HL-60/S4 treated with retinoic acid at 250 ng/mL for 4 days and 3 days (cell line): ENCODE measurements around the gene SLC25A21.

Source experiments
- in situ Hi-C: fragments of 300-500 bp; cut with MboI; formaldehyde crosslinking; loops from 2 replicates; pipeline ENCODE4 v1.7.0; 2022; ENCODE audit warnings: low sequenced_read_pairs

SLC25A21 gene

DNA sequence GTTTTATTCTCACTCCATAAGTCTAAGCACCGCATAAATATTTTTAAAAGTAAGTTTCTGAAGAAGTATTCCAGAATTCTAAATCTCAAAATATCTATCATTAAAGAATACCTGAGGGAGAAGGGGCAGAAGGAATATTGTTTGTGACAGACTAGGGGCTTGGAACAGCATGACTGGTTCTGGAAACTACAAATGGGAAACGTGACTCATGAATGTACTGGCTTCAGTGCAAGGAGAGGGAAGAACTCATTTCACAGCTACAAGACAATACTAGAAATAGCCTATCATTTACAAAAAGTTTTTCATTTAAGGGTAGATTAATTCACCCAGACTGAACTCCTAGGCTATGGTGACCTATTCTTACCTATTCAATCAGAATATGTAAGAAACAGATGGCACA, 121.3 kb downstream of the SLC25A21 start:
- in situ Hi-C loops, result no loop called here

GRCh38 chr14:37048666-37049071, 123.7 kb downstream of the SLC25A21 start:
- in situ Hi-C loops, result no loop called here

GRCh38 chr14:37047996-37048395, 124.4 kb downstream of the SLC25A21 start:
- in situ Hi-C loops, result no loop called here

DNA sequence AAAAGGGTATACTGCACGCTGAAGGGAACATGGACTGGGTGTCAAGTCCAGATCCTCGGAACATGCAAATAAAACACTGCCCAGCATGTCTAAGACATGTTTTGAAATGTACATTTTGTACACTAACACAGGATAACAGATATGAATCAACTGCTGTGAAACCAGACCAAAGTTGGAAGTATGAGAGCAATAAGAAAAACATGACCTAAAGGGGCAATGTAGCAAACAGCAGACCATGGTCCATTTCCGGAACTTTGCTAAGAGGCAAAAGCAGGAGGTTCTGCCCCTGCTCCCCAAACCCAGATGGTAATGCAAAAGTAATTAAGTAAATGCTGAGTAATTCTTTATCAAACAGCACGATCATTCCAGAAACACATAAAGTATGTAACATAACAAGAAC, 125.2 kb downstream of the SLC25A21 start:
- in situ Hi-C loops, result no loop called here

- in situ Hi-C loops, result no loop called here
These were observed 125.6 kb downstream of the SLC25A21 start for GRCh38 chr14:37046815-37047214.

- in situ Hi-C loops, result no loop called here
These were observed 126.9 kb downstream of the SLC25A21 start for GRCh38 chr14:37045340-37046061.

GRCh38 chr14:37037636-37038387, 134.6 kb downstream of the SLC25A21 start:
- in situ Hi-C loops, result no loop called here

GRCh38 chr14:37036669-37037341, 135.6 kb downstream of the SLC25A21 start:
- in situ Hi-C loops, result no loop called here

GRCh38 chr14:37035401-37035800, 137.0 kb downstream of the SLC25A21 start:
- in situ Hi-C loops, result no loop called here

DNA sequence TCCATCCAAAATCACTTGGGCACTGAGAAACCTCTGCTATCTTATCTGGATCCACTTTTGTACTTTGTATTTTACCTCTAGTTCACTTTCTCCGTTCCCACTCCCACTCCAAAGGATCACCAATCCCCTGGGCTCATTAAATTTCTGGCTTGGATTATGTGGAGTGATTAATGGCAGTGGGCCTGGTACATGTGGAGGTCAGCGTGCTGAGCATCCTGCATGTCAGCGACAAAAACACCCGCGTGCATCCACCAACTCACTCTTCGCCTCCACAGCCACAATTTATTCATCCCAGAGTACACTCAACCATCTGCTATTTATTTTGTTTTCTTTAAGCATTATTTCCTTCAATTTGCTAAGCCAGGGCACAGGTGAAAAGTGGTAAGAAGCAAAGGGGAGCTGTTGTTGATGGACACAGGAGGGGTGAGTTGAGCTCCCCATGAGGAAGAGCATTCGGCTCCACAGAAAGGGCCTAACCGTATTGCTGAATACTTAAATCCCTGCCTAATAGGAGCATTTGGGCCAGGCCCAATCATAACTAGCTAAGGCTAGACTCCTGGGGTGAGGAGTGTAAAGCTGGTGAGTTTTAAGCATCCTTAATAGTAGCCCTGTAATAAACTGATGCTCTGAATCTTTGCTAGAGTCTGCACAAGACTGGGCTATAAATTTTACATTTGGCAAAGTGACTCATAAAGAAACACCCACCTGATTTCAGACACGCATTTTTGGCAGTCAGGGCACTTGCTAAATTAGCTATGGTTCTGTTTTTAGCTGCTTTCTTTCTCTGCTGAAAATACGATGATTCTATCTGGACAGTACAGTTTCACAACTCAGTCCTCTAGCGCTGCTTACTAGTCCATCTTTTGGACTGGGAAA, 137.8 kb downstream of the SLC25A21 start:
- in situ Hi-C loops, result no loop called here

DNA sequence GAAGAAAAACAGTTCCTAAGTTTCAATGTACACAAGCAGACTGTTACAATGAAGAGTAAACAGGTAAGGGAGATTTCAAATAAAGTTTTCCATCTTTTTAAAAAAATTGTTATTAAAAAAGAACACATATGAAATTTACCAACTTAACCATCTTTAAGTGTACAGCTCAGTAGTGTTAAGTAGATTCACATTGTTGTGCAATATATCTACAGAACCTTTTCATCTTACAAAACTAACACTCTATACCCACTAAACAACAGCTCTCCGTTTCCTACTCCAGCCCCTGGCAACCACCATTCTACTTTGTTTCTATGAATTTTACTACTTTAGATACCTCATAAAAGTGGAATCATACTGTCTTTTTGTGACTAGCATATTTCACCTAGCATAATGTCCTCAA, 139.5 kb downstream of the SLC25A21 start:
- in situ Hi-C loops, result no loop called here

GRCh38 chr14:37027188-37027824, 145.1 kb downstream of the SLC25A21 start:
- in situ Hi-C loops, result no loop called here

DNA sequence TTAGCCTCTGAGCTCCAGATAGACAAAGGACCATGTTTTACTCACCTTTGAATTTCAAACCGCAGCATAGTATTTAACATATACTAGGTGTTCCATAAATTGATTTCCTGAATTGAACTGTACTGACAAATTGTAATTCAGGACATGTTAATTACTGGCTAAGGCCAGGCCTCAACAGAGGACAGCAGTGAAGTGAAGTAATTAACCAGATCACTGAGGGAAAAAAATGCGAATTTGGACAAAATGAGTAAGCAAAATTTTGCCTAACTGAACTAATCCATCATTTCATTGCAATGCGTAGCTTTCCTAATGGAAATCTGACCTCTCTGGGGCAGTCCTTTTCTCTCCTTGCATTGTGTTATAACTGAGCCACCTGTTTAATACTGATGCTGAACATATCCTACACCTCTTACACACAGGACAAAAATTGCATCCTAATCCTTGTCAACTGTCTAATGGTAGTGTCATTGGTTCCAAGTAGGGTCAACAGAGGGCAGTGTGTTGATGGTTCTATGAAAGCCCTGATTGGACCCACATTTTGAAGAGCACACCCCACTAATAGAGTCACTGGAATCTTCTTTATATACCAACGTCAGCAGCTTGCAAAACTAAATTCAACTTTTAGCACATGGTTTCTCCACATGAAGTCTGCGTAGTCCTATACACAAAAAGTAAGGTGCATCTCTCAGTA, 148.4 kb downstream of the SLC25A21 start:
- in situ Hi-C loops, result no loop called here

- in situ Hi-C loops, result no loop called here
These were observed 151.0 kb downstream of the SLC25A21 start for GRCh38 chr14:37021390-37021789.

DNA sequence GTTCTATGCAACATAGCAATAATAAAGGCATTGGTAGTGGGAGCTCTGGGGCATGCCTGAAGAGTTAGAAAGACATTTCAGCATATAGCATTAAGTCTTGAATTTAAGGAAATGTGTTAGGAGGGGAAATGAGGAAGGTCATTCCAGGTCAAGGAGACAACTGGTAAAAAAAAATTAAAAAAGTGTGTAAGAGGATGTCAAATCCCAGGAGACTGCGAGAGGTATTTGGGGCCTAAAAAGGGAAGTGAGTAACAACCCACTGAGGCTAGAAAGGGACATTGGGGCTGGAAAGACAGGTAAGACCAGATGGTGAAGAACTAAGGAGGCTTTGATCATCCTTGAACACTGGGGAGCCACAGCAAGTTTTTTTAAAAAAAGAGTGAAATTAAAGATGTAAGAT, 152.9 kb downstream of the SLC25A21 start:
- in situ Hi-C loops, result no loop called here

DNA sequence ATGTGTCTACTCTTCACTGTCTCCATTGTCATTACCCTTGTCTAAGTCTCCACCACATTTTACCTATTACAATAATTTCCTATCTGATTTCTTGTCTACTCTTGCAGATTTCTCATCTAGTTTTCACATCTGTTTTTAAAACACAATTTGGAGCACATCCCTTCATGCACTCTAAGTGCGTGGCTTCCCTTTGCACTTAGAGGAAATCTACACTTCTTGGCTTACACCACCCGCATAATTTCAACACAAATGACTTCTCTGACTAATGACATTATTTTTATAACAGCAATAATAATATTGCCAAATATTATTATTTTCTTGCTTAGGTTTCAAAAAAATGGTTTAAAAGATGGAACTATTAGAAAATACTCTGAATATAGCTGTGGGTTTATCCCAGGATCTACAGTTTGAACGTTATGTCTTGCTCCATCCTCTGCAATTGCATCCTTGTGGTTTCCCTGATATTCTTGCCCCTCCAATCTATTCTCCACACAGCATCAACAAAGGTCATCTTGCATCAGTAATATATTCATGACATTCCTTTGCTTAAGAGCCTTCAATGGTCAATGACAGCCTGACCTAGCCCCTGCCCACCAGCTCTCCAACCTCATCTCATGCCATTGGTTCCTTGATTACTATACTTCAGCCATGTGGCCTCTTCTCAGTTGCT, 153.7 kb downstream of the SLC25A21 start:
- in situ Hi-C loops, result no loop called here

DNA sequence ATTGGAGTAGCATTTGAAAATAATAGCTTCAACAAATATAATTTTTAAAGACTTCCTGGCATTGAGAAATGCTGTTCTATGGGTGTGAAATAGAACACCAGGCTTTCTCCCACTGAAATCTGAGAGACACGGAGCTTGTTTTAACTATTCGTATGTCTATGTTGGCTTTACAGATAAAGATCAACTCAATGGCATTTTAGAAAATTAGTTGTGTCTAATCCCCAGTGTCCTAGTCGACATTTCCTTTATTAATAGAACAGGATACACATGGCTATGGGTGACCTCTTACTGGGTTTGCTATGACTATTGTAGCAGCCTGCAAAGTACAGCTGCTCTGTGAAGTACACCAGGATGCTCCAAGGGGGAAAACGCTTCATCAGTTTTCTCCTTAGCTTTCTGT, 159.3 kb downstream of the SLC25A21 start:
- in situ Hi-C loops, result no loop called here

DNA sequence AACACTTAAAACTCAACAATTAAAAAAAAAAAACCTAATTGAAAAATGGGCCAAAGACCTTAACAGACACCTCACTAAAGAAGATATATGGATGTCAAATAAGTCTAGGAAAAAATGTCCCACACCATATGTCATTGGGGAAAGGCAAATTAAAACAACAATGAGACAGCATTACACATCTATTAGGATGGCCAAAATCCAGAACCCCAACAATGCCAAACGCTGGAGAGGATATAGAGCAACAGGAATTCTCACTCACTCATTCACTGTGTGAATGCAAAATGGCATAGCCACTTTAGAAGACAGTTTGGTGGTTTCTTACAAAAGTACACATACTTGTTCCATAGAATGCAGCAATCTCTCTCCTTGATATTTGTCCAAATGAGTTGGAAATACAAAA, 173.7 kb downstream of the SLC25A21 start:
- in situ Hi-C loops, result no loop called here

- in situ Hi-C loops, result no loop called here
These were observed 174.6 kb downstream of the SLC25A21 start for GRCh38 chr14:36997843-36998242.
